ENCODE measurements around the gene TMEM63C.

DNA sequence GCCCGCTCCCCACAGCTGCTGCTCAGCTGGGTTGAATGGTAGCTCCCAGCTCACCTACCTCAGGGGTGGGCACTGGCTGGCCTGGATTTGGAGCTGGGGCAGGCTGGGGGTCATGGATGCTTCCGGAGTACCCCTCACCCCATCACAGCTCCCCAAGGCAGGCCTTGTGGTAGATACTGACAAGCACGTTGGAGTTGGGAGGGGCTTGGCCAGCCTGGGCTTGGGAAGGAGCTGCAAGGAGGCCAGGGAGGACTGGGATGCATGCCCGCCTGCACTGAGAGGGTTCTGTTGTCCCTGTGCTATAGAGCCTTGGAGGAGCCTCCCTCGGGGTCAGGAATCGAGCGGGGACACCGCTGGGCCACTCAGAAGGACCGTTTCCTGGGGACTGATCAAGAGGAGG is 14.2 kb downstream of the TMEM63C start:
- TF ChIP-seq POLR2A (IDR thresholded peaks at IDR 0.05; ENCODE audit: low read depth, low read length) (no peak), POLR2AphosphoS5 (IDR thresholded peaks at IDR 0.05; ENCODE audit: insufficient read depth, low read depth, low read length) (no peak), EZH2 (IDR thresholded peaks at IDR 0.05; ENCODE audit: borderline replicate concordance, low read depth, low read length, severe bottlenecking) (no peak), FOS (IDR thresholded peaks at IDR 0.05; ENCODE audit: borderline replicate concordance, insufficient read depth, low read length) (no peak)
- TF ChIP-seq, protein P1, sequence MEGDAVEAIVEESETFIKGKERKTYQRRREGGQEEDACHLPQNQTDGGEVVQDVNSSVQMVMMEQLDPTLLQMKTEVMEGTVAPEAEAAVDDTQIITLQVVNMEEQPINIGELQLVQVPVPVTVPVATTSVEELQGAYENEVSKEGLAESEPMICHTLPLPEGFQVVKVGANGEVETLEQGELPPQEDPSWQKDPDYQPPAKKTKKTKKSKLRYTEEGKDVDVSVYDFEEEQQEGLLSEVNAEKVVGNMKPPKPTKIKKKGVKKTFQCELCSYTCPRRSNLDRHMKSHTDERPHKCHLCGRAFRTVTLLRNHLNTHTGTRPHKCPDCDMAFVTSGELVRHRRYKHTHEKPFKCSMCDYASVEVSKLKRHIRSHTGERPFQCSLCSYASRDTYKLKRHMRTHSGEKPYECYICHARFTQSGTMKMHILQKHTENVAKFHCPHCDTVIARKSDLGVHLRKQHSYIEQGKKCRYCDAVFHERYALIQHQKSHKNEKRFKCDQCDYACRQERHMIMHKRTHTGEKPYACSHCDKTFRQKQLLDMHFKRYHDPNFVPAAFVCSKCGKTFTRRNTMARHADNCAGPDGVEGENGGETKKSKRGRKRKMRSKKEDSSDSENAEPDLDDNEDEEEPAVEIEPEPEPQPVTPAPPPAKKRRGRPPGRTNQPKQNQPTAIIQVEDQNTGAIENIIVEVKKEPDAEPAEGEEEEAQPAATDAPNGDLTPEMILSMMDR (IDR thresholded peaks at IDR 0.05; ENCODE audit: extremely low read depth in 1 of 2, insufficient read depth in 1 of 2, low read depth in 1 of 2, low read length in 2 of 2): no peak
- TF ChIP-seq, protein P2, sequence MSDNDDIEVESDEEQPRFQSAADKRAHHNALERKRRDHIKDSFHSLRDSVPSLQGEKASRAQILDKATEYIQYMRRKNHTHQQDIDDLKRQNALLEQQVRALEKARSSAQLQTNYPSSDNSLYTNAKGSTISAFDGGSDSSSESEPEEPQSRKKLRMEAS (IDR thresholded peaks at IDR 0.05; ENCODE audit: insufficient read depth, insufficient read length): no peak
